Prostate gland (tissue), 2 donors: ENCODE measurements around the gene DNM3. TPM values are rescaled to one million over a fixed set of nuclear protein-coding genes. Genes with fewer than 3 reads are reported as not detected.
A peak's percentile ranks its signal among the peaks of the same experiment; 100 is the strongest.

Source experiments
- DNase-seq: peaks from one replicate; pipeline ENCODE4 v3.0.0-alpha.2; 2019; ENCODE audit warnings: low spot score
- H3K27ac ChIP-seq, 2 donors: fragments of 200-600 bp; sonication (generic); 2 replicates each; pipeline ENCODE4 v1.5.1; 2017 to 2019
- H3K27me3 ChIP-seq: fragments of 200-600 bp; sonication (generic); replicated peaks from 2 replicates; pipeline ENCODE4 v1.5.1; 2019; ENCODE audit not compliant: insufficient read depth
- H3K36me3 ChIP-seq, 2 donors: fragments of 200-600 bp; sonication (generic); 1 replicate in 1 of 2; 2 replicates in 1 of 2; pipeline versions ENCODE4 v1.5.1 to v1.8.1; 2017 to 2019
- H3K4me1 ChIP-seq: fragments of 200-600 bp; sonication (generic); replicated peaks from 2 replicates; pipeline ENCODE4 v1.5.1; 2019
- H3K4me3 ChIP-seq, 2 donors: fragments of 200-600 bp; sonication (generic); 2 replicates each; pipeline ENCODE4 v1.5.1; 2017 to 2019
- H3K9me3 ChIP-seq: fragments of 200-600 bp; sonication (generic); 2 replicates; pipeline ENCODE4 v1.5.1; 2017
- CTCF ChIP-seq, 4 experiments: fragments of 200-600 bp in 2 of 4; fragments of 450-650 bp in 2 of 4; sonication (generic) in 2 of 4; IDR thresholded peaks; 1 replicate in 3 of 4; 2 replicates in 1 of 4; pipeline ENCODE4 v1.5.1; 2016 to 2019; ENCODE audit warnings: antibody characterized with exemption in 4 of 4, mild to moderate bottlenecking in 2 of 4, moderate library complexity in 2 of 4
- POLR2A ChIP-seq: fragments of 450-650 bp; IDR thresholded peaks from one replicate; pipeline ENCODE4 v1.6.1; 2016; ENCODE audit warnings: antibody characterized with exemption, mild to moderate bottlenecking
- POLR2AphosphoS5 ChIP-seq: sonication (generic); formaldehyde crosslinking; IDR thresholded peaks from one replicate; pipeline ENCODE4 v1.6.1; 2017; ENCODE audit warnings: antibody characterized with exemption
- WGBS: methylation state at CpG from one replicate; pipeline ENCODE4 v1.1.5; 2018; 5-methylcytosine and 5-hydroxymethylcytosine counted together
- intact Hi-C: fragments of 100-400 bp; cut with DNase I; formaldehyde crosslinking; loops from one replicate; pipeline ENCODE4 v1.14.2; 2022
- total RNA-seq, 2 donors: library from RNA; depleted of rRNA; stranded (reverse); fragments of >200 nt; gene quantifications; one replicate each; pipeline ENCODE4 v1.1.0, GENCODE V29; 2016

The DNM3 gene
- total RNA-seq, 2 donors from 2014 or later = 2.3 to 5.3 TPM

- TF ChIP-seq POLR2AphosphoS5 = no peak
- no peak for TF ChIP-seq CTCF (IDR thresholded peaks at IDR 0.05)
- no peak for TF ChIP-seq POLR2A
- intact Hi-C loops = no loop called here
- DNase-seq = no peak
- no peak overlapping the region for H3K4me3 ChIP-seq
- H3K27me3 ChIP-seq = no peaks in the 10 kb centered on the region
- H3K4me1 ChIP-seq = no peaks in the 10 kb centered on the region
- no peaks in the 10 kb centered on the region for H3K9me3 ChIP-seq
- H3K27ac ChIP-seq = no peak overlapping the region
- WGBS = 94% methylated on average over 2 of the region's 2 CpGs
- no peaks in the 10 kb centered on the region for H3K36me3 ChIP-seq
Measured at GRCh38 chr1:171896936-171897703, 55.8 kb downstream of the DNM3 start.

- no peaks in the 10 kb centered on the region for H3K9me3 ChIP-seq
- H3K4me1 ChIP-seq = no peaks in the 10 kb centered on the region
- 16% methylated on average over 9 of the region's 9 CpGs for WGBS
- peak overlapping the region in 1 of 2 donors; percentile 30 for H3K27ac ChIP-seq
- no peak overlapping the region for H3K4me3 ChIP-seq
- intact Hi-C loops = no loop called here
- TF ChIP-seq POLR2A (no peak), CTCF (IDR thresholded peaks at IDR 0.05) (no peak), POLR2AphosphoS5 (peak; percentile 26)
- peak; percentile 23 for DNase-seq
- H3K27me3 ChIP-seq = no peaks in the 10 kb centered on the region
- H3K36me3 ChIP-seq = no peaks in the 10 kb centered on the region
Measured at GRCh38 chr1:171898941-171899340, 57.6 kb downstream of the DNM3 start.

GRCh38 chr1:171899838-171900237 lies 58.5 kb downstream of the DNM3 start:
- no peak for DNase-seq
- 85% methylated on average over 5 of the region's 5 CpGs for WGBS
- no peaks in the 10 kb centered on the region for H3K36me3 ChIP-seq
- H3K27me3 ChIP-seq = no peaks in the 10 kb centered on the region
- no peaks in the 10 kb centered on the region for H3K4me1 ChIP-seq
- intact Hi-C loops = no loop called here
- no peak overlapping the region for H3K4me3 ChIP-seq
- H3K9me3 ChIP-seq = no peaks in the 10 kb centered on the region
- TF ChIP-seq POLR2AphosphoS5 = no peak
- no peak for TF ChIP-seq CTCF (IDR thresholded peaks at IDR 0.05)
- no peak for TF ChIP-seq POLR2A
- no peak overlapping the region for H3K27ac ChIP-seq

- no peaks in the 10 kb centered on the region for H3K4me1 ChIP-seq
- no peak for TF ChIP-seq CTCF (IDR thresholded peaks at IDR 0.05)
- TF ChIP-seq POLR2AphosphoS5 = no peak
- no peak for TF ChIP-seq POLR2A
Measured at GRCh38 chr1:171901245-171901644, 59.9 kb downstream of the DNM3 start.

GRCh38 chr1:171902527-171902926 lies 61.2 kb downstream of the DNM3 start:
- H3K4me3 ChIP-seq = no peak overlapping the region
- no peaks in the 10 kb centered on the region for H3K27me3 ChIP-seq
- no peaks in the 10 kb centered on the region for H3K36me3 ChIP-seq
- 57% methylated on average over 3 of the region's 3 CpGs for WGBS
- no peak for DNase-seq
- H3K27ac ChIP-seq = no peak overlapping the region
- intact Hi-C loops = no loop called here
- no peaks in the 10 kb centered on the region for H3K9me3 ChIP-seq
- TF ChIP-seq CTCF (IDR thresholded peaks at IDR 0.05) = no peak
- no peak for TF ChIP-seq POLR2A
- no peak for TF ChIP-seq POLR2AphosphoS5
- H3K4me1 ChIP-seq = no peaks in the 10 kb centered on the region

More at GRCh38 chr1:171901245-171901644, 59.9 kb downstream of the DNM3 start:
- no peak for DNase-seq
- H3K27ac ChIP-seq = no peak overlapping the region
- WGBS = 92% methylated on average over 7 of the region's 7 CpGs
- H3K36me3 ChIP-seq = no peaks in the 10 kb centered on the region
- H3K4me3 ChIP-seq = no peak overlapping the region
- intact Hi-C loops = no loop called here
- no peaks in the 10 kb centered on the region for H3K27me3 ChIP-seq
- no peaks in the 10 kb centered on the region for H3K9me3 ChIP-seq
